ENCODE measurements around the gene FTSJ1.
"Not testable (repeated sequence)": the region's sequence is repeated elsewhere in the genome, so short reads cannot be mapped to it uniquely, and the experiment has no call there.

FTSJ1 gene, protein sequence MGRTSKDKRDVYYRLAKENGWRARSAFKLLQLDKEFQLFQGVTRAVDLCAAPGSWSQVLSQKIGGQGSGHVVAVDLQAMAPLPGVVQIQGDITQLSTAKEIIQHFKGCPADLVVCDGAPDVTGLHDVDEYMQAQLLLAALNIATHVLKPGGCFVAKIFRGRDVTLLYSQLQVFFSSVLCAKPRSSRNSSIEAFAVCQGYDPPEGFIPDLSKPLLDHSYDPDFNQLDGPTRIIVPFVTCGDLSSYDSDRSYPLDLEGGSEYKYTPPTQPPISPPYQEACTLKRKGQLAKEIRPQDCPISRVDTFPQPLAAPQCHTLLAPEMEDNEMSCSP

DNA sequence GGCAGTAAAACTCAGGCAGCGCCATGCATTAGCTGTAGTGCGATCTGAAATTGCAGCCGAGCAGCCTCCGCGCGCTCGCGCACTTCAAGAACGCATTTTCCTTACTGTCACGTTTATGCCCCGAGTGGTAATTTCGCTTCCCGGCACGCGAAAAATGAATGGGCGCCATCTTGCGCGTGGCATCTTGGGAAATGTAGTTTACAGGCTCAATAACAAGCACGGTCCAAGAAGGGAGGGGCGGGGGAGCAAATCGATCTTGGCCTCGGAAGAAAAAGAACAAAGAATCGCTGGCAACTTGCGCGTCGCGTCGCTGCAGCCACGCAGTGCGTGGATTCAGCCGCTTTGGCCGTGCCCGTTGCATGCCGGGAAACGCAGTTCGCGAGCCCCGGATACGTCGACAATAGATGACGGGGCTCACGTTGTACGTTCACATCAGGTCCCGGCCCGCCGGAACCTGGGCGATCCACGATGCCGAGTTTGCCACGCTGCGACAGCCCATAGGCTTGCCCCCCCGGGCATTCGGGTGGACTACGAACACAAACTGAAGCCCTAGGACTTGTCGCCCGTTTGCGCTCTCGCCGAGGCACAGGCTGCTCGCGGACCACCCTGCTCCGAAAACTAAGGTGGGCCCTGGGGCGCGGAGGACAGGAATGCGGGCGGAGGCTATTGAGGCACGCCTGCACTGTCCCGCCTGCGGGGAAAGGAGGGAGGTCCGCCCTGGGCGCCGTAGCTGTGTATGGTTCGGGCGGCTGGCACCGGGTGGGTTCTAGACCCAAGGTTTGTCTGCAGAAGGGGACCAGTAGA is at the start of gene FTSJ1:
Gene FTSJ1, plus strand, starts transcription at position 426 of the 804 bp plus-strand sequence. CDS start 1,849 bp downstream, outside the sequence.
- DNase-seq (ENCODE audit: low spot score): peak; percentile 89

DNA sequence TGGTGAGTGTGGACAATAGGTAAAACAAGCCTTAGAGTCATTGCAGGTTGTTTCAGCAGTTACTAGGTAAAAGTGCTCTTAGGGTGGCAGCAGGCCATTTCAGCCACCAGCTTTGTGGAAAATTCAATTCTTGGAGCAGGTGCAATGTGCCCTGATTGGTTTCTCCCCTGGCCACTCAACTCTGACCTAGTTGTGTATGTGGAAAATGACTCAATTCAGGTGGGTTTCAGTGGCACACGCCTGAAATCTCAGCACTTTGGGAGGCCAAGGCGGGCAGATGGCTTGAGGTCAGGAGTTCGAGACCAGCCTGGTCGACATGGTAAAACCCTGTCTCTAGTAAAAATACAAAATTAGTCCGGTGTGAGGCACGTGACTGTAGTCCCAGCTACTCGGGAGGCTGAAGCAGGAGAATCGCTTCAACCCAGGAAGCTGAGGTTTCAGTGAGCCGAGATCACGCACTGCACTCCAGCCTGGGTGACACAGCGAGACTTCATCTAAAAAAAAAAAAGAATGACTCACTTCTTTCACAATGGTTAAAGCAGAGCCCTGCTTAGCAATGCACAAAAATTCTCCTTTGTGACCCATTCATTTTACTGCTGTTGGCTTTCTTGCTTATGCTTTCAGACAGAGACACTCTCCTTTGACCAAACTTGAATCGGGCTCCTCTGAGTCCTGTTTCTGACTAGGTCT is 48.8 kb upstream of the FTSJ1 start:
- not testable (repeated sequence) for DNase-seq (ENCODE audit: low spot score)

DNA sequence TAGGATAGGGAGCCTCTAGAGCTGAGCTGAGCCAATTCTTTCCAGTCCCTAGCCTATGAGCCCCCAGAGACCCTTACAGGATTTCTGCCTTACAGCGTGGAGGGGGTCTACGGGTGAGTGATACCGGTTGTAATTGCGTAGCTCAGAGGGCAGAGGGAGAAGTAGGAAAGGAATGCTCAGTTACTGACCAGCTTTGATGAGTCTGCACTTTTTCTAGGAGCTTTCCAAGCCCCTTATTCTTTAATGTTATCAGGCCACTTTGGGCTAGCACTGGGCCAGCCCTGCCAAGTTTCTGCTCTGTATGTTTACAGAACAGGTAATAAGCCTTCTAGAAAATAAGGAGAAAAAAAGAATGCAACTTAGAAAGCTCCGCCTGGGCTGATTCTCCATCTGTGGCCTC is 46.4 kb upstream of the FTSJ1 start:
- not testable (repeated sequence) for DNase-seq (ENCODE audit: low spot score)

DNA sequence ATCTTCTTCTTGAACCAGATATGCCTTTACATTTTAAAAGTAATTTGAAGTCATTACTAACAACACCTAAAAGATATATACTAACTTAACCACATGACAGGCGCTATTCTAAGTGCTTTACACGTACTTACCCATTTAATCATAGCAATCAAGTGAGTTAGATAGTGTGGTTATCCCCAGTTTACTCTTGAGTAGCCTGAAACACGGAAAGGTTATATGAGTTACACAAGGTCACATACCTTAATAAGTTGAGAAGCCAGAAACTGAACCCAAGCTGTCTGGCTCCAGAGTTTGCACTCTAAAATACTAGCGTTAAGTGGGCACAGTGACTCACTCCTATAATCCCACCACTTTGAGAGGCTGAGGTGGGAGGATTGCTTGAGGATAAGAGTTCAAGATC is 45.8 kb upstream of the FTSJ1 start:
- DNase-seq (ENCODE audit: low spot score): not testable (repeated sequence)

DNA sequence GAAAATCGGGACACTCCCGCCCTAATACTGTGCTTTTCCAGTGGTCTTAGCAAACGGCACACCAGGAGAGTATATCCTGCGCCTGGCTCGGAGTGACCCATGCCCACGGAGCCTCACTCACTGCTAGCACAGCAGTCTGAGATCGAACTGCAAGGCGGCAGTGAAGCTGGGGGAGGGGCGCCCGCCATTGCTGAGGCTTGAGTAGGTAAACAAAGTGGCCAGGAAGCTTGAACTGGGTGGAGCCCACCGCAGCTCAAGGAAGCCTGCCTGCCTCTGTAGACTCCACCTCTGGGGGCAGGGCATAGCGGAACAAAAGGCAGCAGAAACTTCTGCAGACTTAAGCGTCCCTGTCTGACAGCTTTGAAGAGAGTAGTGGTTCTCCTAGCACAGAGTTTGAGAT is 42.3 kb upstream of the FTSJ1 start:
- DNase-seq (ENCODE audit: low spot score): not testable (repeated sequence)

DNA sequence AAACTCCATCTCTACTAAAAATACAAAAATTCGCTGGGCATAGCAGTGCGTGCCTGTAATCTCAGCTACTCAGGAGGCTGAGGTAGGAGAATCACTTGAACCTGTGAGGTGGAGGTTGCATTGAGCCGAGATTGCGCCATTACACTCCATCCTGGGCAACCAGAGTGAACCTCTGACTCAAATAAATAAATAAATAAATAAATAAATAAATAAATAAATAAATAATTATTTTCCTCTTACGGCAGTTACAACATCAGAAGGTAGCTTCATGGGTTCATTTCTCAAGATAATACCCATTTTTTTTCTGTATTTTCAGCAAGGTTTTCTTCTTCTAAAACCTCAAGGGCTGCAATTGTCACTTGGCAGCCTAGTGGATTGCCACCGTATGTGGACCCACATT is 28.8 kb upstream of the FTSJ1 start:
- not testable (repeated sequence) for DNase-seq (ENCODE audit: low spot score)

DNA sequence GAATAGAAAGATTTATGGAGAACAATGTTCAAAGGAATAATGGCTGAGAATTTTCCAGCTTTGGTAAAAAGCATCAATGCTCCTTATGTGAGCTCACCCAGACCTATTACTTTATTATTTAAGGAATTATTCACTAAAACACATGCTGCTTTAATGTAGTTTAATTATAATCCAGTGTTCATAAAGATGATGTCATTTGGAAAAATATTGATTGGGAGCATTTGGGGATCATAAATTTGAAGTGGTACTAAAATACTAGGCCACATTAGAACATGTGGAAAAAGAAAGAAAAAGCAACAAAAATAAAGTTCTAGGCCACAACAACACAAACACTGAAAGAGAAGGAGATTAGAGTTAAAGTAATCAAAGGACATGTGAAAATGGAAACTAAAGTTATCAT is 25.9 kb upstream of the FTSJ1 start:
- no peak for DNase-seq (ENCODE audit: low spot score)

DNA sequence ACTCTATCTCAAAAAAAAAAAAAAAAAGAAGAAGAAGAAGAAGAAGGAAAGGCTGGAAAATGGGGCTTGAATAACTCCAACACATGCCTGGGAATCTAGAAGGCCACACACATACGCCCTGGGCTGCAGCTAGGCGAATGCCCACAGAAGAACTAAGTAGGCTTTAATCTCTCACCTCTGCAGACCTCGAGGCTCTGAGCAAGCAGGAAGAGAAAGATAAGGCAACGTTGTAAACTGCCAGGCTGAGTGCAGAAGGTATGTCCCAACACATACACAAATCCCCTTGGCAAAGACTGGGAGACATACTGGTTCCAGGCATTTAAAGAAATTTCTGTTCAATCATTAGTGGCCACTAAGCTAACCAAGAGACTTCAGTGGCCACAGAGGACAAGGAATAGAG is 24.3 kb upstream of the FTSJ1 start:
- DNase-seq (ENCODE audit: low spot score): no peak

DNA sequence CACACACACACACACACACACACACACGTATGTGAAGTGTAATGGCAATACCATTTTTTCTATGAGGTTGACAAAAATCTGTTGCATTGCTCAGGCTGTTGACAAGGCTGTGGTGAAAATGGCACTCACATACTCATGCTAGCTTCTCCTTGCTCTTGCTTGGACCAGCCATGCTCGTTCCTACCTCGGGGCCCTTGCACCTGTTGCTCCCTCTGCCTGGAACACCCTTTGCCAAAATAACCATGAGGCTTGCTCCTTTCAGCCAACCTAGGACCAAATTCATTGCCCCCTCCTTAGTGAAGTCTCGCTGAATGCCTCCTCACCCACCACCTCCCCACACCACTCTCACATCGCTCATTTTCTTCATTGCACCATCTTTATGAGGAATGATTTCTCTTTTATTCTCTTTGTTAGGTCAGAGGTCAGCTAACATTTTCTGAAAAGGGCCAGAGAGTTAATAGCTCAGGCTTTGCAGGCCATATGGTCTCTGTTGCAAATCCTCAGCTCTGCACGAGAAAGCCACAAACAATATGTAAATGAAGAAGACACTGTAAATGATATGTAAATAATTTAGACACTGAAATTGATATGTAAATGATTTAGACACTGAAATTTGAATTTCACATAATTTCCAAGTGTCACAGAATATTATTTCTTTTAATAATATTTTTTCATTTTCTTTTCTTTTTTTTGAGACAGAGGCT is 19.2 kb upstream of the FTSJ1 start:
- no peak for DNase-seq (ENCODE audit: low spot score)

DNA sequence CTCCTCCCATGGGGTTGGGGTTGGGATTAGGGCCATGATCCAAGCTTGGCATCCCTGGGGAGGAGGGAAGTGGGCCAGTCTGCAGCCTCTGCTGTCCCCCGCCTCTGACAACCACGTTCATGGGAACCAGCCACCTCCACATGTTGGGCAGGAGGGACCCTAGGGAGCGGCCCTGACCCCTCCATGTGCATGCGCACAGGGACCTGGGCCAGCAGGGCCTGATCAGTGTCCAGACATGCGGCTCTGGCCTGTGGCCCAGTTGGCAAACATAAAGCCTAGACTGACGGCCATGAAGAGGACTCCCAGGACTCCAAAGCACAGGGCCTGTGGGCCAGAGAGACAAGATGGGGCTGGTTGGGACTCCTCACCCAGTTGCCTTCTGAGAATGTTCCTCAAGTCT is 17.3 kb upstream of the FTSJ1 start:
- no peak for DNase-seq (ENCODE audit: low spot score)

DNA sequence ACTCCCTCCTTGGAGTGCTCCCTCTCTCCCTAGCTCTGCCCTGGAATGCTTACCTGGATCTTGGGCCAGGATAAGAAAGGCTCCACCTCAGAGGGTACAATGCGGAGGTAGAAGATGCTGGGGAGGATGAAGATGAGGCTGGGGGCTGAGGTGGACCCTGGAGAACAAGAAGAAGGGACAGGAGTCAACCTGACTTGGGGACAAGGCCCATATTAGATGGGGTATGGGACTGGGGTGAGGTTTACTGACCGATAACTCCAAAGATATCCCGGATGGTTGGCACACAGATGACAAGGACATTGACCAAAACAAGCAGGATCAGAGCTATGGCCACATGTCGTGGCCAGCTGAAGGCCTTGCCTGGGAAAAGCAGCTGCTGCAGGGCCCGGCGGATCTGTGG is 16.5 kb upstream of the FTSJ1 start:
- DNase-seq (ENCODE audit: low spot score): no peak

DNA sequence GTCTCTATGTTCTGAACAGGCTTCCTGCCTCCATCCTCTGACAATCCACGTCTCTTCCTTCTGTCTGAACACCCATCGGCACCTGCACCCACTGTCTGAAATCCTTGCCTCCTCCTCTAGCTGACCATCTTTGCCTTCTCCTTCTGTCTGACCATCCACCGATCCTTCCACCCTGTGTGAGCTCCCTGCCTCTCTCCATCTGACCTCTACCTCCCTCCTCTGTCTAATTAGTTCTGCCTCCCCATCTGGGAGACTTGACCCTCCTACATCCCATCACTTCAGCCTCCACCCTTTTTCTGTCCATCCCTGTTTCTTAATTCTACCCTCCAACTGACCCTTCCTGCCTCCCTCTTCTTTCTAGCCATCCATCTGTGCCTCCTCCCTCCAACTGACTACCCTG is 16.0 kb upstream of the FTSJ1 start:
- no peak for DNase-seq (ENCODE audit: low spot score)

DNA sequence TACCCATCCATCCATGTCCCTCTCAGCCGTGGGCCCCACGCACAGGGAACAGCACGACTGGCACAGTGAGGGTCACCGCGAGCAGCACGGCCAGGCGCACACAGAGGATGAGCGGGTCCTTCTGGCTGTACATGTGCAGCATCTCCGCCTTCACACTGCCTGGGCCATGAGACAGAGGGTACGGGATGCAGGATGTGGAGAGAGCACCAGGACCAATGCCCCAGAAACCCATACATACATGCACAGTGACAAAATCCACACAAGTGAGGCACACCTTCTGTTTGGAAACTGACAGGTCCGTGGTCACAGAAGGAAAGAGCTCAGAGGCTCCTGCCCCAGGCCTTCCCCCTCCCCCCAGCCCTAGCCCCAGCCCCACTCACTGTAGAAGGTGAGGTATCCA is 15.4 kb upstream of the FTSJ1 start:
- no peak for DNase-seq (ENCODE audit: low spot score)

DNA sequence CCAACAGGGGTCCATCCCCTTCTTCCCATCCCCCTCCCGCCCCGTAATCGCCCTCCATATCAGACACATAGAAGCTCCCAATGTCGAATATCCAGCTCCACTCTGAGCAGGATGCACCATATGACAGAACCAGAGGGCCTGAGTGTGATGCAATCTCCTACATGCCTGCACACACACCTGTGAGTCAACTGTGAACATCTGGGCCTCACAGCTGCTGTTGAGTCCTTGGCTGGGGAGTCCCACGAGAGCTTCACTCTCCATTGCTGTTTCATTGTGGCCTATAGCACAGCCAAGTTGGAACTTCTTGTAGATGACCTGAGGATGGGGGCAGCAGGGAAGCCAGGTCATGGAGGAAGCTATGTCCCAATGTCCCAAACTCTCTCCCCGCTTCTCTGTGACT is 14.2 kb upstream of the FTSJ1 start:
- DNase-seq (ENCODE audit: low spot score): no peak

DNA sequence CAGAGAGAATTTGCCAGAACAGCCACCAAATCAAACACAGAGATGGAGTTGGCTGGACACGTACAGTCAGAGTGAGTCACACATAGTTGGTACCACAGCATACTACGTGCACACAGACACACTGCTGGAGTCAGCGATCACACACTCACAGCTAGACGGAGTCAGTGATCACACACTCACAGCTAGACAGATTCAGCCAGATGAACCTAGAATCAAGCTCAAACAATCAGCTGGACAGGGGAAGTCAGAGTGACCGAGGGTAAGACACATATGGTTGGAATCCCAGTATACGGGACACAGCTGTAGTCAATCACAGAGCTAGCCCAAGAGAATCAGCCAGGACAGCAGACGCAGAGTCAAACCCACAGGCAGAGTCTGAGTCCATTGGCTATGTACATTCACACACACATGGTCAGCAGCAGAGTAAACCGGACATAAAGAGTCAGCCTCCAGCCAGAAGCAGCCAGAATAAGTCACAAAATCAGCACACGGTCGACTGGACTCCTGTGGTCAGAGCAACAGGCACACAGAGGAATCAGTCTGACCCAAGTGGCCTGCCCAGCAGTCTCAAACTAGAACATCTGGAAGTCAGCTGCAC is 10.6 kb upstream of the FTSJ1 start:
- peak; percentile 75 for DNase-seq (ENCODE audit: low spot score)

DNA sequence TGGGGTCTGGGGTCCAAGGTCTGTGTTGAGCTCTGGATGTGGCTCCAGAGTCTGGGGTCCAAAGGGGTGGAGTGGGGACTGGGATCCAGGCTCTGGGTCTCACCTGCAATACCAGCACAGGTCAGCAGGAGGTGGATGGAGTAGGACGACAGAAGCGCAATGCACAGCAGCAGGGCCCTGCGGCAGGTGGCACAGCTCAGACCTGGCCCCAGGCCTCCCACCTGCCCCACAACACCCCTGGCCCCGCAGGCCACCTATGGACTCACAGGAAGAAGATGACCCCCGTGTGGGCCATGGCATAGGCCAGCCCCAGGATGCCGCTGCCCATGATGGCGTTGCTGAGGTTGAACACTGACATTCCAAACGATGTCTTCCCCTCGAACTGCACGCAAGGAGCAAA is 9.3 kb upstream of the FTSJ1 start:
- DNase-seq (ENCODE audit: low spot score): no peak

DNA sequence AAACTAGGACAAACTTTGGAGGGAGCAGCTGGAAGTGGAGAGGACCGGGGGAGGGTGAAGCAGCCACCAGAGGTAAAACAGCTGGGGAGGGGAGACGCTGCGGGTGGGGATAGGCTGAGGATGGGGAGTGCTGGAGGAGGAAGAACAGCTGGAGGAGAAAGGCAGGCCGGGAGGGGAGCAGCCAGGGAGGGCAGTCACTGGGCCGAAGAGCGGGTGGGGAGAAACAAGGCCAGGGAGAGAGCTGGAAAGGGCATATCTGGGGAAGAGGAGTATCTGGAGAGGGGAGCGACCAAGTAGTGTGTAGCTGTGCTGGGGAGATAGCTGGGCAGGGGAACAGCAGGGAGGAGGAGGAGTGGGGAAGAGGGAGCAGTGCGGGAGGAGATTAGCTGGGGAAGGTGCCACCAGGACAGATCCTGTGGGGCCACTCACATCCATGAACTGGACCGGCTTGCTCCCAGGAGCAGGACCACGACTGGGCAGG is 8.7 kb upstream of the FTSJ1 start:
- no peak for DNase-seq (ENCODE audit: low spot score)

DNA sequence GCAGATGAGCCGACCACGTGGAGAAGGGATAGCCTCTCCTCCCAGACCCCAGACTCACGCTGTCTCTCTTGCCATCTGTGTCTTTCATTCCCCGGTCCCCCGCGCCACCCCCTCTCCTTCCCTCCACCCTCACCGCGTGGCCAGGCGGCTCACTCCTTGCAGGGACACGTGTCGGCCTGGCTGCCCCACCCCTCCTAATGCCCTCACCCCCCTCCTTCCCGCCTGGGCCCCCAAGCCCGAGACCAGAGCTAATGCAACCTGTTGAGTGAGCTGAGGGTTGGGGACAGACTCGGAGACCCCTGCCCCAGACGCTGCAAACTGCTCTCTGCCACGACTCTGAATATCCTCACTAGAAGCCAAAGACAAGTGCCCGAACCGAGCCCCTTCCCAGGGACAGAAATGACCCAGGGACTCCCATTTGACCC is 7.7 kb upstream of the FTSJ1 start:
- DNase-seq (ENCODE audit: low spot score): peak; percentile 46

DNA sequence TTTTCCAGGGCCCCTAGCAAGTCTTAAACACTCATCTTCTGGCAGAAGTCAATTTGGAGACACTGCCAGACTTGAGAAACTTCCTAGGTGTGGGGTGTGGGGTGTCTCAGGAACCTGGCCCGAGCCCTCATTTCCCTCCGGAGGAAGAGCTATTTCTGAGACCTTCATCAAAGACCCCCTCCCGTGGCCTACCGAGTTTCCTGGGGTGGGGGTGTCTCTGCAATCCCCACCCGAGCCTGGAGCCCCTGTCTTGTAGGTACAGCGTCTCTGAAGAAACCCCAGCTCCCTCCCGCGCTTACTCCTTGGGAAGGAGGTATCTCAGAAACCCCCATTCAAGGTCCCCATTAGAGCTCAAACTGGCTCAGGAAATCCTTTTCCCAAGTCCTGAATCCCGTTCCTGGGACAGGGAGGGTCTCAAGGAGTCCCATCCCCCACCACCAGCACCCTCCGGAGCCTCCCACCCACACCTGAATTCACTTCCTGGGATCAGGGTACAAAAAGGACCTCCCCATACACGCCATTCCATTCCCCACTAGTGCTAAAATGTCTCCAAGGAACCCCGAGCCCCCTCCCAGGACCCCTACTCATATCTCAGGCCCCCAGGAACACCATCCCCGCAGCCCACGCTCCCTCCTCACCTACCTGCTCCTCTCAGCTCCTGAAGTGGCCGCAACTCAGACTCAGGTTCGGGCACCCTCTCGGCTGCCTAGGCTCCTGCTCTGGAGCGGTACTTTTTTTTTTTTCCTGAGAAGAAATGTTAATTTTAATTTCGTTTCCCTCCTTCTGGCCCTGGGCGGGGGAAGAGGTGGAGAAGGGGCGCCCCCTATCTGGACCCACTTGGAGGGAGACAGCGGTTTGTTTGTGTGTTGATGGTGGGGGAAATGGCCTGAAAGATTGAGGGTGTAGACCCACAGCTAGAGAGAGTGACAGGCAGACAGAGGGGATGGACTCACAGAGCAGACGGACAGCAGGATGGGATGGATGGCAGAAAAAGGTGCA is 7.0 kb upstream of the FTSJ1 start:
- DNase-seq (ENCODE audit: low spot score): no peak

DNA sequence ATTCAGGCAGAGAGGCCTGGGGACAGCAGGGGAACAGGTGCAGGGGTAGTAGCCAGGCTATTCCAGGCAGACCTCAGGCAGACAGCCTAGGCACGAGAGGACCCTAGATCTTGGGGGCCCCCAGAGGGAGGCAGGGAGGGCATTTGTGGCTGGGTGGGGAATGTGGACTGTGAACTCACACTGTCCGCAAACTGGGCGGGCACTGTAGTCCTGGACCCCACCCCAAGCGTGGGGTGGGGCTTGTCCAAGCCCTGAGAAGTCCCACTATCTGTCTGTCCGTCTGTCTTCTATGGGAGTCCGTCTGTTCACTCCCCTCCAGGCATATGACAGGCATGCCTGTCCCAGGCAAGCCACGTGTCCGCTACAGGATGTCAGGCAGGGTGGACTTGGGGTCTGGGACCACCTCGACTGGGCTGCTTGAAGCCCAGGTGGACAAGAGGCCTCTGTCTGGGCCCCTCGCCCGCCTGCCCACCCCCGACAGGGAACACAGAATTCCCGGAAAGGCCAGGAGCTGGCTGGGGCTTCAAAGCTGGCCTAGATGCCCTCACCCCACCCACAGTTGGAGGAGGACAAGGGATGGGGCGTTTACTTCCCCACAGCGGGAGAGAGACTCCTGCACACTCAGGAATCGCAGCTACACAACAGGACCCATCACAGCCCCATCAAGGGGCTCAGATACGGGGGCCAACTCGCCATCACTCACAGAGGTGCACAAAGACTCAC is 5.7 kb upstream of the FTSJ1 start, which contains the start of gene SLC38A5:
Gene SLC38A5, minus strand, starts transcription at position 151 of the 723 bp plus-strand sequence. CDS start 2,336 bp downstream, outside the sequence.
- no peak for DNase-seq (ENCODE audit: low spot score)
